A549 (cell line): ENCODE measurements around the gene CSMD2.

Experiments
- EP300 ChIP-seq, 2 experiments: fragments of >200 bp; sonication (Bioruptor Twin); formaldehyde crosslinking; IDR thresholded peaks; 2 replicates in 1 of 2; 3 replicates in 1 of 2; pipeline ENCODE4 v1.6.1; 2016 to 2017
- JUNB ChIP-seq: fragments of >200 bp; sonication (Bioruptor Twin); formaldehyde crosslinking; IDR thresholded peaks from 2 replicates; pipeline ENCODE4 v1.6.1; 2016
- POLR2A ChIP-seq: IDR thresholded peaks from 2 replicates; pipeline ENCODE4 v1.6.1; 2012; ENCODE audit warnings: mild to moderate bottlenecking, low read length
- RNF2 ChIP-seq: fragments of 200-600 bp; sonication (generic); IDR thresholded peaks from 2 replicates; pipeline ENCODE4 v1.6.1; 2016; ENCODE audit warnings: low read depth, mild to moderate bottlenecking, antibody characterized with exemption, moderate library complexity, borderline replicate concordance
- TF ChIP-seq, protein P1 (sequence below): fragments of >200 bp; sonication (Bioruptor Twin); formaldehyde crosslinking; IDR thresholded peaks from 3 replicates; pipeline ENCODE4 v1.5.1; 2016

DNA sequence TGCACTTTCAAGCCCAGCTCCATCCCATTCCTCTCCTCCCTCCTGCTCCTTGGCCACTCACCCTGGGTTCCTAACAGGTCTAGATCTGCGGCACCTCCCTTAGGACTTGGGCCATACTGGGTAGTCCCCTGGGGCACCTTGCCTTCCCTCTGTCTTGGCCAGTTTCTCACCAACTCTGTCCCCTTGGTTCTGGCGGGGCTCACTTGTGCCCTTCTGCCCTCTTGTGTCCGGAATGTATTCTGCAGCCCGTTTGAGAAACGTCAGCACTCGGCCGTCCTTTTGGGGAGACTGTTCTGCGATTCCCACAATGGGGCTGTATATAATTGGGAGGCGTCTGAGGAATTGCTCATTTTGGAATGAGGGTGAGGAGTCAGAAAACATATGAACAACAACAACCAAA lies 530.2 kb downstream of the CSMD2 start:
- no peak for TF ChIP-seq POLR2A
- TF ChIP-seq, protein P1, sequence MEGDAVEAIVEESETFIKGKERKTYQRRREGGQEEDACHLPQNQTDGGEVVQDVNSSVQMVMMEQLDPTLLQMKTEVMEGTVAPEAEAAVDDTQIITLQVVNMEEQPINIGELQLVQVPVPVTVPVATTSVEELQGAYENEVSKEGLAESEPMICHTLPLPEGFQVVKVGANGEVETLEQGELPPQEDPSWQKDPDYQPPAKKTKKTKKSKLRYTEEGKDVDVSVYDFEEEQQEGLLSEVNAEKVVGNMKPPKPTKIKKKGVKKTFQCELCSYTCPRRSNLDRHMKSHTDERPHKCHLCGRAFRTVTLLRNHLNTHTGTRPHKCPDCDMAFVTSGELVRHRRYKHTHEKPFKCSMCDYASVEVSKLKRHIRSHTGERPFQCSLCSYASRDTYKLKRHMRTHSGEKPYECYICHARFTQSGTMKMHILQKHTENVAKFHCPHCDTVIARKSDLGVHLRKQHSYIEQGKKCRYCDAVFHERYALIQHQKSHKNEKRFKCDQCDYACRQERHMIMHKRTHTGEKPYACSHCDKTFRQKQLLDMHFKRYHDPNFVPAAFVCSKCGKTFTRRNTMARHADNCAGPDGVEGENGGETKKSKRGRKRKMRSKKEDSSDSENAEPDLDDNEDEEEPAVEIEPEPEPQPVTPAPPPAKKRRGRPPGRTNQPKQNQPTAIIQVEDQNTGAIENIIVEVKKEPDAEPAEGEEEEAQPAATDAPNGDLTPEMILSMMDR = peak; percentile 32
- TF ChIP-seq EP300 (IDR thresholded peaks at IDR 0.05) = no peak
- TF ChIP-seq JUNB = no peak
- no peak for TF ChIP-seq RNF2
